PC-9 (cell line): ENCODE results near the gene CXCR3. TPM values are rescaled to one million over a fixed set of nuclear protein-coding genes. Genes with fewer than 3 reads are reported as not detected.

Experiments used
- BruUV-seq: library from RNA; stranded (reverse); fragments of 400-500 nt; replicated peaks from 2 replicates; lab custom pipeline; 2021; lab: Mats Ljungman, UMichigan
- CTCF ChIA-PET: fragments of 300-600 bp; sonication (Branson Sonifier 250); formaldehyde crosslinking; loops from one replicate; lab custom pipeline; 2022; ENCODE audit warnings: antibody characterized with exemption; lab: Charles Lee
- POLR2A ChIA-PET: fragments of 300-600 bp; sonication (Branson Sonifier 250); formaldehyde crosslinking; loops from one replicate; lab custom pipeline; 2022; ENCODE audit warnings: antibody characterized with exemption; ENCODE audit not compliant: unreplicated experiment; lab: Charles Lee
- DNase-seq, 2 experiments: peaks; one replicate each; pipeline versions ENCODE4 v3.0.0 to v3.0.0-alpha.2; 2015 to 2022; ENCODE audit warnings: mixed read lengths in 1 of 2
- H2AFZ ChIP-seq: fragments of 200-600 bp; sonication (generic); 2 replicates; pipeline ENCODE4 v1.8.1; 2017; ENCODE audit warnings: antibody characterized with exemption
- H3F3A ChIP-seq: fragments of 200-600 bp; sonication (generic); 2 replicates; pipeline ENCODE4 v1.8.1; 2017; ENCODE audit warnings: antibody characterized with exemption, mild to moderate bottlenecking, low read depth; ENCODE audit not compliant: insufficient read depth
- H3K27ac ChIP-seq: fragments of 200-600 bp; sonication (generic); 2 replicates; pipeline ENCODE4 v1.6.1; 2016; ENCODE audit warnings: mixed run types
- H3K27me3 ChIP-seq: fragments of 200-600 bp; sonication (generic); 2 replicates; pipeline ENCODE4 v1.6.1; 2016; ENCODE audit warnings: low read depth, mixed run types; ENCODE audit not compliant: insufficient read depth
- H3K36me3 ChIP-seq: fragments of 200-600 bp; sonication (generic); 2 replicates; pipeline ENCODE4 v1.6.1; 2016; ENCODE audit warnings: low read depth, mixed run types
- H3K4me1 ChIP-seq: fragments of 200-600 bp; sonication (generic); replicated peaks from 2 replicates; pipeline ENCODE4 v1.6.1; 2016; ENCODE audit warnings: mixed run types; ENCODE audit not compliant: insufficient read depth
- H3K4me2 ChIP-seq: fragments of 200-600 bp; sonication (generic); 2 replicates; pipeline ENCODE4 v1.6.1; 2017; ENCODE audit warnings: mixed run types
- H3K4me3 ChIP-seq: fragments of 200-600 bp; sonication (generic); 2 replicates; pipeline ENCODE4 v1.6.1; 2016; ENCODE audit warnings: mixed run types
- H3K79me2 ChIP-seq: fragments of 200-600 bp; sonication (generic); 2 replicates; pipeline ENCODE4 v1.6.1; 2017; ENCODE audit warnings: low read depth, mixed run types
- H3K9me2 ChIP-seq: fragments of 200-600 bp; sonication (generic); 2 replicates; pipeline ENCODE4 v1.8.1; 2017; ENCODE audit warnings: mild to moderate bottlenecking; ENCODE audit not compliant: insufficient read depth
- H3K9me3 ChIP-seq: fragments of 200-600 bp; sonication (generic); 2 replicates; pipeline ENCODE4 v1.8.1; 2016; ENCODE audit warnings: low read depth; ENCODE audit not compliant: insufficient read depth
- H4K20me1 ChIP-seq: fragments of 200-600 bp; sonication (generic); 2 replicates; pipeline ENCODE4 v1.8.1; 2017; ENCODE audit not compliant: insufficient read depth
- CTCF ChIP-seq: fragments of 200-600 bp; sonication (generic); conservative IDR thresholded peaks from 2 replicates; pipeline ENCODE4 v1.6.1; 2017; ENCODE audit warnings: mixed run types, antibody characterized with exemption, mild to moderate bottlenecking, moderate library complexity
- EZH2 ChIP-seq: fragments of 200-600 bp; sonication (generic); IDR thresholded peaks from 2 replicates; pipeline ENCODE4 v1.8.0; 2017; ENCODE audit warnings: antibody characterized with exemption, low read depth
- intact Hi-C: fragments of 100-400 bp; cut with micrococcal nuclease; formaldehyde crosslinking; loops from one replicate; pipeline ENCODE4 v1.10.0; 2022; ENCODE audit not compliant: unreplicated experiment
- total RNA-seq: library from RNA; stranded (reverse); gene quantifications from 2 replicates; pipeline ENCODE4 v1.2.3, GENCODE V29; 2021

The CXCR3 gene
- total RNA-seq, 1 experiment from 2014 or later: not detected

- Histone ChIP-seq H2AFZ (no peak overlapping the region), H3F3A (no peaks in the 10 kb centered on the region), H4K20me1 (no peaks in the 10 kb centered on the region), H3K79me2 (no peaks in the 10 kb centered on the region), H3K9me3 (no peaks in the 10 kb centered on the region), H3K4me3 (no peak overlapping the region), H3K9me2 (no peaks in the 10 kb centered on the region), H3K36me3 (no peaks in the 10 kb centered on the region), H3K27ac (no peak overlapping the region), H3K4me2 (no peak overlapping the region), H3K4me1 (no peaks in the 10 kb centered on the region), H3K27me3 (no peaks in the 10 kb centered on the region)
- DNase-seq: no peak
- intact Hi-C loops: no loop called here
- TF ChIP-seq EZH2 (no peak), CTCF (no peak)
- no TSS peak for BruUV-seq
- CTCF ChIA-PET: no interaction called here
- POLR2A ChIA-PET: no interaction called here
Observed at GRCh38 chrX:71617742-71618141, 569 bp downstream of the CXCR3 start.

- no peaks in the 10 kb centered on the region for H3K79me2 ChIP-seq
- no peak overlapping the region for H3K27ac ChIP-seq
- TF ChIP-seq CTCF: no peak
- no peak for TF ChIP-seq EZH2
- intact Hi-C loops: no loop called here
- no peaks in the 10 kb centered on the region for H4K20me1 ChIP-seq
- no peak overlapping the region for H3K4me3 ChIP-seq
- H3K4me1 ChIP-seq: no peaks in the 10 kb centered on the region
- H2AFZ ChIP-seq: no peak overlapping the region
- no peaks in the 10 kb centered on the region for H3K9me2 ChIP-seq
- H3K9me3 ChIP-seq: no peaks in the 10 kb centered on the region
- no TSS peak for BruUV-seq
- H3F3A ChIP-seq: no peaks in the 10 kb centered on the region
- no peaks in the 10 kb centered on the region for H3K36me3 ChIP-seq
- no peak for DNase-seq
- POLR2A ChIA-PET: no interaction called here
- CTCF ChIA-PET: no interaction called here
- no peak overlapping the region for H3K4me2 ChIP-seq
- no peaks in the 10 kb centered on the region for H3K27me3 ChIP-seq
Observed at GRCh38 chrX:71616672-71617529, 1.4 kb downstream of the CXCR3 start.

GRCh38 chrX:71615954-71616353 is 2.4 kb downstream of the CXCR3 start:
- CTCF ChIA-PET: no interaction called here
- no peaks in the 10 kb centered on the region for H3K4me1 ChIP-seq
- no peaks in the 10 kb centered on the region for H3K27me3 ChIP-seq
- DNase-seq: no peak
- no peaks in the 10 kb centered on the region for H4K20me1 ChIP-seq
- no peaks in the 10 kb centered on the region for H3K9me3 ChIP-seq
- TF ChIP-seq EZH2: no peak
- TF ChIP-seq CTCF: no peak
- no peak overlapping the region for H3K4me2 ChIP-seq
- no peak overlapping the region for H2AFZ ChIP-seq
- H3K9me2 ChIP-seq: no peaks in the 10 kb centered on the region
- H3K79me2 ChIP-seq: no peaks in the 10 kb centered on the region
- H3K36me3 ChIP-seq: no peaks in the 10 kb centered on the region
- intact Hi-C loops: no loop called here
- H3K4me3 ChIP-seq: no peak overlapping the region
- no peaks in the 10 kb centered on the region for H3F3A ChIP-seq
- no TSS peak for BruUV-seq
- POLR2A ChIA-PET: no interaction called here
- H3K27ac ChIP-seq: no peak overlapping the region
